Epithelial cell of esophagus (primary cell): Measurements from ENCODE around the gene SAMD3.

ENCODE experiments used
- DNase-seq: peaks from one replicate; pipeline ENCODE4 v3.0.0; 2010; ENCODE audit warnings: low read depth
- H3K4me3 ChIP-seq: 2 replicates; pipeline ENCODE4 v1.5.1; 2011; ENCODE audit warnings: mild to moderate bottlenecking, low read length, control low read depth
- TF ChIP-seq, protein P1 (sequence below): IDR thresholded peaks from 2 replicates; pipeline ENCODE4 v1.5.1; 2011; ENCODE audit warnings: low read depth, mild to moderate bottlenecking, low read length, control low read depth, inconsistent platforms; ENCODE audit not compliant: insufficient read depth; ENCODE audit errors: missing control alignments

Gene SAMD3

DNA sequence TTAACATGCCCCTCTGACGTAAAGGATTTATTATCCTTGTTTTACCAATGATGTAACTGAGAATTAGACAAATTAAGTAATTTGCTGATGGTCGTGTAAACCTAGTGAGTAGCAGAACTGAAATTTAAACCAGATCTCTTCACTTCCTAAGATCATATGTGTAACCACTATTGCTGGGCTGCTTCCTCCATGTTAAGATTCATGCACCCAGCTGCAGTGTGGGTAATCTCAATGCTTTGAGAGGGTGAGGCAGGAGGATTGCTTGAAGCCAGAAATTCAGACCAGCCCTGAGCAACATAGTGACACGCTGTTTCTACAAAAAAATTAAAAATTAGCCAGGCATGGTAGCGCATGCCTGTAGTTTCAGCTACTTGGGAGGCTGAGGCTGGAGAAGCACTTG is 106.5 kb downstream of the SAMD3 start:
- H3K4me3 ChIP-seq = no peak overlapping the region
- TF ChIP-seq, protein P1, sequence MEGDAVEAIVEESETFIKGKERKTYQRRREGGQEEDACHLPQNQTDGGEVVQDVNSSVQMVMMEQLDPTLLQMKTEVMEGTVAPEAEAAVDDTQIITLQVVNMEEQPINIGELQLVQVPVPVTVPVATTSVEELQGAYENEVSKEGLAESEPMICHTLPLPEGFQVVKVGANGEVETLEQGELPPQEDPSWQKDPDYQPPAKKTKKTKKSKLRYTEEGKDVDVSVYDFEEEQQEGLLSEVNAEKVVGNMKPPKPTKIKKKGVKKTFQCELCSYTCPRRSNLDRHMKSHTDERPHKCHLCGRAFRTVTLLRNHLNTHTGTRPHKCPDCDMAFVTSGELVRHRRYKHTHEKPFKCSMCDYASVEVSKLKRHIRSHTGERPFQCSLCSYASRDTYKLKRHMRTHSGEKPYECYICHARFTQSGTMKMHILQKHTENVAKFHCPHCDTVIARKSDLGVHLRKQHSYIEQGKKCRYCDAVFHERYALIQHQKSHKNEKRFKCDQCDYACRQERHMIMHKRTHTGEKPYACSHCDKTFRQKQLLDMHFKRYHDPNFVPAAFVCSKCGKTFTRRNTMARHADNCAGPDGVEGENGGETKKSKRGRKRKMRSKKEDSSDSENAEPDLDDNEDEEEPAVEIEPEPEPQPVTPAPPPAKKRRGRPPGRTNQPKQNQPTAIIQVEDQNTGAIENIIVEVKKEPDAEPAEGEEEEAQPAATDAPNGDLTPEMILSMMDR = no peak
- DNase-seq = no peak

DNA sequence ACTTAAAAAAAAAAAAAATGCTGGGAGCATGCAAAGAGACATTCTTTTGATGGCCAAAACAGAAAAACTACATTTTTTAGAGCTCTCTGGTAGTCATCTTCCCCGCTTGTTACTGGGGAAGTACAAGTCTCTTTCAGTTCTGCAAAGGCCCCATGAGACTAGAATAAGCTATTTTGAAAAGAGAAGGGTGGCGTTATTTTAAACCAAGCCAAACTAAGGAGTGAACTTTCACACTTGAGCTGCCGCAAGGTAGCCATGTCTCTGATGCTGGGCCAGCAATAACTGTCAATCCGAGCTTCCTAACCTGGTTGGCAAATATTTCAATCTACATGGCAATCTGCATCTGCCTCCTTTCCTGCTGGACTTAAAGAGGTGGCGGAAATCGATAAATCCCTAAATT is 107.7 kb downstream of the SAMD3 start:
- TF ChIP-seq, protein P1 = no peak
- no peak for DNase-seq
- no peak overlapping the region for H3K4me3 ChIP-seq

DNA sequence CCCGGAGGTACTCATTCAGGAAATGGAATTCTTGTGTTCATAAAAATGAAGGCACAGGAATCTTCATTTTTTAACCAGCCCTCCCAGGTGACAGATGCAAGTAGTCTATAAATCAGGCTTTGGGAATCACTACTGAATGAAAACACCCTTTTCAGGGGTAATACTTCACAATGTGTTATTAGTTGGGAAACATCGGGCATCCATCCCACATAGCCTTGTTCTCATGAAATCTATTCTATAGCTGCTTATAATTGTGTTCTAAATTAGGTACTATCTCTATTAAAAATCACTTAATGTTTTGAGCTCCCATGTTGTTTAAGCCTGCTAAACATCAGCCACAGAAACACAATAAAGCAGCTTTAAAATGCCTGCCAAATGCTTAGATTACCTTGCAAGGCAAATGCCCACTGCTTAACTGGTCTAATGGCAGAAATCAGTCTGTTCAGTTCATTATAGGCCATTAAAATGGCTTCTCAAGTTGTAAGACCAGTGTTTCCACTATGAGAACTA is 109.5 kb downstream of the SAMD3 start:
- no peak for DNase-seq
- TF ChIP-seq, protein P1 = no peak
- no peak overlapping the region for H3K4me3 ChIP-seq

DNA sequence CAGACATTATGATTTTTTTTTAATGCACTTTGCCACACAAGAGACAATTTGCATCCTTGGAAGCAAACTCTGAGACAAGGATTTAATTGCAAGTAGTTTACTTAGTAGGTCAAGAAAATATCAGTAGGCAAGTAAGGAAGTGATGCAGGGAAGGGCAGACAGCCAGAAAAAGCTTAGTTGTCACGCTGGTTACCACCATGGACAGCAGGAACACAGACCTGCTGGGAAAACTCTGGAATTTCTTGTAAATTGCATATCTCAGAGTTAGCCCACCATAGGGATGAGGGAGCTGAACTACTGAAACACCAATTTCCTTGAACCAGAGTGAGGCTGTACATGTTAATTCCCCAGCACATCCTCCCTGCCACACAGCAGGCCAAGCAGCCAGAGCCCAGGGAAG is 111.7 kb downstream of the SAMD3 start:
- TF ChIP-seq, protein P1 = no peak
- no peak overlapping the region for H3K4me3 ChIP-seq
- no peak for DNase-seq

DNA sequence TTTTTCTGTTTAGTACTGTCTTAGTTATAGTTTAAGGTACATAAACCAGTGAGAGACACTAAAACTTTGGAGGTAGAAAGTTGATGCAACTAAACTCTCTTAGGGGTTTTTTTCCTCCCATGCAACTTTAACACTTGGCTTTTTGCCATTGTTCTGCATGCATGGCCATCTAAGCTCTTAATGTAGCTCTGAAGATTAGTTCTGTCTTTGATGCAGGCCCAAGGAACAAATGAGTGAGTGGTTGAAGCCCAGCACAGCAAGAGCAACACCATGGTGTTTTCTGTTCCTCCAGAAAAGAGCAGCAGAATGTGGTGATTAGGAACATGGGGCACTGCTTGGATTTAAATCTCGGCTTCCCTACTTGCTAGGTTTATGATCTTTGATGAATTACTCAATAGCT is 115.0 kb downstream of the SAMD3 start:
- TF ChIP-seq, protein P1 = no peak

DNA sequence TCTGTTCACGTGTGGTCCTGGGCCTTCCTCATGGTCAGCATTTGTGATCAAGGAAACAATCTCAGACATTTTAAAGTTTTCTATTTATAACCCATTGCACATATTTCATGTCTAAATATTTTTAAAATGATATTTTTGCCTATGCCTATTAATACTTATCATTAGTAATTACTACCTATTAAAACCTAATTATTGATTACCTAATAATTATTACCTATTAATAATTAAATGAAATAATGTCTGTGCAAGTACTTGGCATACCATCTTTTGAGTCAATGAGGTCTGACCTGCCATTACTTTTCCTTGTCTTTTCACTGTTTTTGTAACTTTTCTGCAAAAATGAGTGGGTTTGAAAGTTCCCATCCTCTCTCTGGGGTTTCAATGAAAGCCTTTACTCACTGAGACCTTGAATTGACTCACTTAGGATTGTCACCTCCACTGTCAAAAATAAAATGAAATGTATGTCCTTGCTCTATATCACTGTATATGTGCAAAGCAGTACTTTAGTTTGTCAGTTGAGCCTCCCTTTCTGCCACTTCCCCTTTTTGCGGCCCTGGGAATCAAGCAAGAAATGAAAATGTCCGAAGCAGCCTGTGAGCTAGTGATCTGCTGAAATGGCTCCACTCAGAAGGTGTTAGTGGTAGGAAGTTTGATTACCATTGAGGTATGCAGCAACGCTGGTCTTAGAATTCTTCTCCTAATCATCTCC is 116.6 kb downstream of the SAMD3 start:
- no peak for DNase-seq
- TF ChIP-seq, protein P1 = no peak
- H3K4me3 ChIP-seq = no peak overlapping the region

More for the DNA sequence above, 115.0 kb downstream of the SAMD3 start:
- H3K4me3 ChIP-seq = no peak overlapping the region
- DNase-seq = no peak

DNA sequence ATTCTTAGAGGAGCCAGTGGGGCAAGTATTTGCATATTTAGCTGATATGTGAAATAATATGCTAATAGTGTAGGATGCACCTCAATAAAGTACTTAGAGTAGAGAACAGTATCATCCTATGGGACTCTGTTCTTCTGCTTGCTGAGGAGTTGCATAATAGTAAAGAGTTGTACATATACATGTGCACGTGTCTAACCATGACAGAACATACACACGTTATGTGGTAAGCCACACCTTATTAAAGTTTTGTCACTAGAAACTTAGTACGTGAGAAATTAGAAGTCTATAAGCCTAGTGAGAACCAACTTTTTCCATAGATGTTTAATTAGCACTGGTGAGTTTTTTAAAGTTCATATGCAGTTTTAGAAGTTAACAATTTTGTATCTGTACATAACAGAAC is 123.6 kb downstream of the SAMD3 start:
- no peak overlapping the region for H3K4me3 ChIP-seq
- TF ChIP-seq, protein P1 = no peak
- no peak for DNase-seq
